Ishikawa (cell line): Measurements from ENCODE around the gene MYBPHL.

Source experiments
- CEBPB ChIP-seq: IDR thresholded peaks from 2 replicates; pipeline ENCODE4 v1.6.1; 2012
- CREB1 ChIP-seq: IDR thresholded peaks from 2 replicates; pipeline ENCODE4 v1.6.1; 2012; ENCODE audit warnings: low read depth
- EGR1 ChIP-seq: IDR thresholded peaks from 2 replicates; pipeline ENCODE4 v1.6.1; 2012
- EP300 ChIP-seq: IDR thresholded peaks from 2 replicates; pipeline ENCODE4 v1.6.1; 2012; ENCODE audit warnings: borderline replicate concordance
- FOXM1 ChIP-seq: IDR thresholded peaks from 2 replicates; pipeline ENCODE4 v1.6.1; 2012; ENCODE audit warnings: low read depth, borderline replicate concordance
- MAX ChIP-seq: IDR thresholded peaks from 2 replicates; pipeline ENCODE4 v1.6.1; 2012
- NFIC ChIP-seq: IDR thresholded peaks from 2 replicates; pipeline ENCODE4 v1.6.1; 2012
- RAD21 ChIP-seq: IDR thresholded peaks from 2 replicates; pipeline ENCODE4 v1.6.1; 2012; ENCODE audit warnings: low read depth
- REST ChIP-seq: IDR thresholded peaks from 2 replicates; pipeline ENCODE4 v1.6.1; 2012; ENCODE audit warnings: low read depth, mild to moderate bottlenecking
- TAF1 ChIP-seq: IDR thresholded peaks from 2 replicates; pipeline ENCODE4 v1.6.1; 2012; ENCODE audit warnings: low read depth, mild to moderate bottlenecking
- TCF12 ChIP-seq: IDR thresholded peaks from 2 replicates; pipeline ENCODE4 v1.6.1; 2012; ENCODE audit warnings: low read depth
- TEAD4 ChIP-seq: IDR thresholded peaks from 2 replicates; pipeline ENCODE4 v1.6.1; 2012
- YY1 ChIP-seq: IDR thresholded peaks from 2 replicates; pipeline ENCODE4 v1.6.1; 2012; ENCODE audit warnings: low read depth
- ZBTB7A ChIP-seq: IDR thresholded peaks from 2 replicates; pipeline ENCODE4 v1.6.1; 2012; ENCODE audit warnings: low read depth
- TF ChIP-seq, protein P1 (sequence below): IDR thresholded peaks from 2 replicates; pipeline ENCODE4 v1.6.1; 2012

Gene MYBPHL

GRCh38 chr1:109293026-109293425, 13.8 kb downstream of the MYBPHL start:
- no peak for TF ChIP-seq CREB1
- no peak for TF ChIP-seq FOXM1
- no peak for TF ChIP-seq RAD21
- no peak for TF ChIP-seq EGR1
- TF ChIP-seq YY1: no peak
- TF ChIP-seq TEAD4: no peak
- TF ChIP-seq TAF1: no peak
- TF ChIP-seq REST: no peak
- TF ChIP-seq ZBTB7A: no peak
- no peak for TF ChIP-seq NFIC
- TF ChIP-seq EP300: no peak
- TF ChIP-seq, protein P1, sequence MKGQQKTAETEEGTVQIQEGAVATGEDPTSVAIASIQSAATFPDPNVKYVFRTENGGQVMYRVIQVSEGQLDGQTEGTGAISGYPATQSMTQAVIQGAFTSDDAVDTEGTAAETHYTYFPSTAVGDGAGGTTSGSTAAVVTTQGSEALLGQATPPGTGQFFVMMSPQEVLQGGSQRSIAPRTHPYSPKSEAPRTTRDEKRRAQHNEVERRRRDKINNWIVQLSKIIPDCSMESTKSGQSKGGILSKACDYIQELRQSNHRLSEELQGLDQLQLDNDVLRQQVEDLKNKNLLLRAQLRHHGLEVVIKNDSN: no peak
- no peak for TF ChIP-seq TCF12
- no peak for TF ChIP-seq CEBPB
- TF ChIP-seq MAX: no peak

- TF ChIP-seq YY1 (no peak), ZBTB7A (no peak), TAF1 (no peak), MAX (no peak), EGR1 (no peak), TCF12 (no peak)
These were observed 14.4 kb downstream of the MYBPHL start for GRCh38 chr1:109292364-109292763.

GRCh38 chr1:109290998-109291397, 15.8 kb downstream of the MYBPHL start:
- TF ChIP-seq FOXM1 (no peak), YY1 (no peak), EGR1 (no peak), TAF1 (no peak), RAD21 (no peak), MAX (no peak), TEAD4 (no peak), CREB1 (no peak), REST (no peak), ZBTB7A (no peak), NFIC (no peak), CEBPB (no peak), EP300 (no peak), TCF12 (no peak)
- TF ChIP-seq, protein P1: no peak

GRCh38 chr1:109290137-109290536, 16.7 kb downstream of the MYBPHL start:
- TF ChIP-seq TCF12 (no peak), MAX (no peak), CEBPB (no peak), EP300 (no peak), TAF1 (no peak), ZBTB7A (no peak)

GRCh38 chr1:109283748-109284600, 22.8 kb downstream of the MYBPHL start:
- TF ChIP-seq MAX (no peak), TEAD4 (no peak), RAD21 (no peak), ZBTB7A (no peak), YY1 (no peak), EP300 (no peak)
- TF ChIP-seq, protein P1: no peak
